ENCODE measurements around the gene TTF1.
A peak's percentile ranks its signal among the peaks of the same experiment; 100 is the strongest.
"Not testable (repeated sequence)": the region's sequence is repeated elsewhere in the genome, so short reads cannot be mapped to it uniquely, and the experiment has no call there.

TTF1 gene

DNA sequence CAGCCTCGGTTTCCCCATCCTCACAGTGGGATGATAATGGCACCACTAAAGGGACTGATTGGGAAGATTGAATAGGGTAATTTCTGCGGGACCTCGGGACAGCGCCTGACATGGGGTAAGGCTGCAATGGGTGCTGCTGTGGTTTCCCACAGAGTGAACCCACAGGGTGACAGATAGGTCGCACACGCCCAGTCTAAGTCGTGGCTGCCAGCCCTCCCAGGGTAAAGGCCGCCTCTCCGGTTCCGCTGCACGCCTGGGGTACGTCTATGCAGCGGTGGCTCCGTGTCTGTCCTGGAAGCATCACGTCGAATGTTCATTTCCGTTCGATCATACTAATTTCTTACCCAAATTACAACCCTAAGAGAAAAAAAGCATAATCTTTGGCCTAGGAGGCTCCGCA, 4.0 kb upstream of the TTF1 start:
- peak in 1 of 2 experiments; percentile 11 for DNase-seq

DNA sequence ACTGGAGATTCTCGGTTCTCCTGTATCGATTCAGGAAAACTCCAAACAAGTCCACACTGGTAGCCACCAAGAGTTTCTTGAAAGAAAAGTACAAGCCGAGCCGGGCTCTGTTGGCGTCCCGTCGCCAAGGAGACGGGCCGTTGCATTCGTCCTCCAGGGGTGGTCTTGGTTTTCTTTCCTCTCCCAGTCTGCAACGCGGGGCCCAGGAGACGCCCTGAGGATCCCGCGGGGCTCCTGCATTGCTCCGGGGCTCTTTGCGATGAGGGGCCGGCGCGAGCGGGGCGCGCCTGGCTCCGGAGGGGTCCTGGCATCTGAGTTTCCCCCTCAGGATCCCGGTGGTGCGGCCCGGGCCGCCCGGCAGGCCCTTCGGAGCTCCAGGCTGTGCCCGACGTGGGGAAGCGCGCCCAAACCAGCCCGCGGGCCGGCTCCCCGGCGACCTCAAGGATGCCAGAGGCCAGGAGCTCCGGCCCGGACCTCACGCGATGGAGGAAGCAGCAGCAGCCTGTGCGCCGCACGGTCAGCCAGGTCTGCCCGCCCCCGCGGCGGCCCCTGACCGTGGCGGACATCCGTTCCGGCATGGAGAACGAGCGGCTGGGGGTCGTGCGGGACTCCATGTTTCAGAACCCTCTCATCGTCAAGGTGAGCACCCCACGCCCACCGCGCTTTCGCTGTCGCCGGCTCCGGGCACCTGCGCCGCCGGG, 3.3 kb upstream of the TTF1 start, which contains the start of gene CFAP77:
CFAP77 (plus strand) TSS at position 384 of the 701 bp plus-strand sequence; CDS start at position 445, 61 bp downstream.
- peak; percentile 31 to 45 for DNase-seq

DNA sequence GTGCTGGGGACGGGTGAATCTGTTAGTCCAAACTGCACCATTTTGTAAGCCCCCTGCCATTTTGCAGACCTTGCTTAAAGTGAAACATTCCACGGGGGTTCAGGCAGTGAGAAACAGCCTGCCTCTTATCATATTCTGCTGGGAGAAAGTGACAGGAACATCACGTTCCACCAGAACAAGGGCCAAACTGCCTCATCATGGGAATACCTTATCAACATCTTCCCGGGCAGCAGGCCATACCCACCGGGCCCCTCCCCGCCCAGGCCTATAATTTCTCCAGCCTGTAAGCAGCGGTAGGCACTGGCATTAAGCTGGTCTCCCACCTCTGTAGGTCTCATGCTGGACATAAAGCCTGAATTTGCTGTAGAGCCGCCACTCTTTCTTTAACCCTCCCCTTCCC, 1.9 kb upstream of the TTF1 start:
- DNase-seq, result no peak

DNA sequence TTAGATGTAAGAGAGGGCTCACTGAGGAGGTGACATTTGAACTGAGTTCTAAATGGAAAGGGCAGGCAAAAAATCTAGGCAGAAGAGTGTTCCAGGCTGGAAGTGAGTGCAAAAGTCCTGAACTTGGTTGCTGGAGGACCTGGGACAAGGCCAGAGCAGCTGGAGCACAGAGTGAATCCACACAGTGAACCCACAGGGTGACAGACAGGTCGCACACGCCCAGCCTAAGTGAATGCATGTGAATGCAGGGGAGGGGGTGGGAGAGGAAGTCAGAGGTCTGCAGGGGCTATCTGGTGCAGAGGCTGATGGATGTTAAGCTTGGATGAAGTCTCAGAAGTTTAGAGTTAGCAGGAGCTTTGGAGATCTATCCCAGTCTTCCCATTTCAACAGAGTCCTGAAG, 556 bp upstream of the TTF1 start:
- no peak for DNase-seq

DNA sequence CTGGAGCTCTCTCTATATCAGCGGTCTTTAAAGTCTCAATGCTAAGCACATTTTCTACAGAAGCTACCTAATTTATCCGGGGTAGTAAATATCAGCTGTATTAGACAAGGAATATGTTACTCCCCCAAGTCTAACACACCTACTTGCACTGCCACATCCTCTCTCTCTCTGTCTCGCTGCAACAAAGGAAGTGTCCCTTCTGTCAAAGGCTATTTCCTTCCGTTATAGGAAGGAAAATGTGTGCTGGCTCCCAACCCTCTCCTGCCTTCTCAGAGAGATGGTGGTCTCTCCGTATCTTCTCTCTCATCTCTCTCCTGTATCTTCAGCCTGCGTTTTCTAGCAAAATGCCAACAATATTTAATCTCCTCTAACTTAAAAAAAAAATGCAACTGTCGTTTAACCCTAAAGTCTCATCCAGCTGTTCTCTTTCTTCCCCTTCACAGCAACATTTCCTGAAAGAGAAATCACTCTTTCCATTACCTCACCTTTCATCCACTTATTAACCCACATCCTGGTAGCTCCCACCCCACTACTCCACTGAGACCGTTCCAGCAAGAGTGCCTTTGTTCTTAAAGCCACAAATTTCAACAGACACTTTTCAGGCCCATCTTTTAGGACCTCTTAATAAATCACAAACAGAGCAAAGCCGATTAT, 2.3 kb downstream of the TTF1 start:
- peak in 1 of 2 experiments; percentile 22 for DNase-seq

DNA sequence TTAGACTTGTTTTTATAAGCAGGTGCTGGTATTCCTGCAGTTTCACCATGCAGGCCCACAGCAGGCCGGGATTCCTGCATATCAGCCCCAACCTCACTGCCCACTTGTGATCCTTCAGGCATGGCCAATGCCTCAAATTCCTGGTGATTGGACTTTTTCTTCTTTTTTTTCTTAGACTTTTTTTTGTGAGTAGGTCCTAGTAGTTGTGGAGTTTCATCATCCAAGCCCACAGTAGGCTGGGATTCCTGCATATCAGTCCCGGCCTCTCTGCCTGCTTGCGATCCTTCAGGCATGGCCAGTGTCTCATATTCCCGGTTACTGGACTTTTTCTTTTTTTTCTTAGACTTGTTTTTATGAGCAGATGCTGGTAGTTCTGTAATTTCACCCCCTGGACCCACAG, 4.8 kb downstream of the TTF1 start:
- DNase-seq, result no peak

DNA sequence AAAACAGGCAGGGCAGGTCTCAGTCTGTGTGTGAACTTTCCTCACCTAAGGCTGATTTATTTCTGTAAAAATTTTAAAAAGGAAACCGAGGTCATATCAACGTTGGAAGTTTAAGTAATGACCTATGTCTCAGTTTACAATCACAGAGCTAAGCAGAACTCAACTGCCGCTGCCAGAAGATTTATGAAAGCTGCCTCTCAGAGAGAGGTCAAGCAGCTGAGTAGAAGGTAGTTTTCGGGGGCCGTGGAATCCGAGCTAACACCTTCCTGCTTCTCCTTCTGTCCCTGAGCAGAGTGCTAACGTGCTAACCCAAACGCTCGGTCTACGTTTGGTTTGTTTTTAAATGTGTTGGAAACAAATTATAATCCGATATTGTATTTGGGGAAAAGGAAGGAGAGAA, 11.1 kb downstream of the TTF1 start:
- DNase-seq, result no peak

DNA sequence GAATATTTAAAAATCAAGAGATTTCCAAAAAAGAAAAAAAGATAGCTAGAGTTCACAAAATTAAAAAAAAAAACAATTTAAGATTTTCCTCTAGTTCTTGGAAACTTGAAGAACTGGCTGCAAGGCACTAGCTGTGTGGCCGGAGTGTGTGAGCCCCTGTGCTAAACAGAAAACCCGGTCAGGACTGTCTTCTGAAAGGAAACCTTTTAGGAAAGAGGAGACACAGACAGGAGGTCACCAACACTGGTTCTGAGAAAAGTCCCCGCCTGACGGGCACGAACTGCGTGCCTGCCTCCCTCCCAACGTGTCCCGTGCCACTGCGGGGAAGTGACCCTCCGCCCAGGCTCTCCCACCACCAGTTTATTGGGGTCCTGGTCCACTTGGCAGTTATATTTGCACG, 15.2 kb downstream of the TTF1 start:
- DNase-seq, result no peak

DNA sequence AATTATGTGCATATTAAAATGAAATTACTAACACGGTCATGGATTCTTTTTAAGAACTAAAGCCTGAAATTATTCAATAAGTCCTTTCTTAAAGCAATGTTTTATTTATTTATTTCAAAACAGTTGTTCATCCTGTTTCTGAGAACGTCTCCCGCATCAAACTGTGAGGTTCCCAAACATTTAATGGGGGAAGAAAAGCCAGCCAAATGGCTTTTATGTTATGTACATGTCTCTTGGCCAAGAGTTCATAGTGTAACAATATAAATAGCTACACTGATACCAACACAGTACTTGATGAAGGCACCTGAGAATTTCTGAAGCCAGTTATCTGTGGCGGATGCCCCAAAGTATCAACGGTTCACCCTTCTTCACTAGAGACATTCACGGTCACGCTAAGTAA, 15.7 kb downstream of the TTF1 start:
- no peak for DNase-seq

DNA sequence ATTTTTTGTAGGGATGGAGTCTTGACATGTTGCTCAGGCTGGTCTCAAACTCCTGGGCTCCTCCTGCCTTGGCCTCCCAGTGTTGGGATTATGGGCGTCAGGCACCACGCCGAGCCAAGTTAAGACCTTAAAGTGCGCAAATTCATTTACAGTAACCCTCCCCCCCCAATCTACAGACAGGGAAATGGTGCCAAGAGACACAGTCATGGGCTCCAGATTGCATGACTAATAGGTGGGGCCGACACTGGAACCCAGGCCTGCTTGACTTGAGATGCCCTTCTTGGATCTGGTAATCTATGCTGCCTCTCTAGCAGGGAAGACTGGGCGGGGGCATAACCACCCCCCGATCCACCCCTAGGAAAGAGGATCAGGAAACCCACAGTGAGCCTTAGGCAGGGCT, 19.5 kb downstream of the TTF1 start:
- no peak for DNase-seq

DNA sequence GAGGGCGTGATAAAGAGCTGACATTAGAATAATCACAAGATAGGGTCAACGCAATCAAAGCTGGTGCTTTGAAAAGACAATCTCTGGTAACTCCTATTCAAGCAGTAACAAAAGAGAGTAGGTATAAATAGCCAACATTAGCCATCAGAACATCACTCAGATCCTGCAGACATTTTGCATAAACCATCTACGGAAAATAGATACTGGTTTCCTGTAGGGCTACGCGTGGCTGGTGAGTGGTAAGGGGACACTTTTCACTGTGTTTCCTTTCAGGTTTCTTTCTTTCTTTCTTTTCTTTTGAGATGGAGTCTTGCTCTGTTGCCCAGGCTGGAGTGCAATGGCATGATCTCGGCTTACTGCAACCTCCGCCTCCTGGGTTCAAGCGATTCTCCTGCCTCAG, 22.3 kb downstream of the TTF1 start:
- no peak for DNase-seq

DNA sequence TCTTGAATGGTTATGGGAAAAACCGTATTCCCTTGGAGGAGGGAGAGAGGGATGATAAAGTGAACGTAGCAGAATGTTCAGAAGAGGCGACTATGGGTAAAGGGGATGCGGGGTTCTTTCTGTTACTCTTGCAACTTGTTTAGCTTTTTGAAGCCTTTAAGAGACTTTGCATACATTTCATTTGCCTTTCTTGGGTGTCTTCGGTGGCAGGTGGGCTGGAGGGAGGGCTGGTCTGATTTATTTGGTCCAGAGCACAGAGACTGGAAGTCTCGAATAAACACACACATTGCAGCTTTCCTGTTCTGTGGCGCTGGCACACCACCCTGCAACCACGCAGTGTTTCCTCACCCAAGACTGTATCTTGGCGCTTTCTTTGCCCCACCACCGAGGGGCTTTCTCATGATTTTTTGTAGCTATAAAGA, 23.2 kb downstream of the TTF1 start:
- no peak for DNase-seq

DNA sequence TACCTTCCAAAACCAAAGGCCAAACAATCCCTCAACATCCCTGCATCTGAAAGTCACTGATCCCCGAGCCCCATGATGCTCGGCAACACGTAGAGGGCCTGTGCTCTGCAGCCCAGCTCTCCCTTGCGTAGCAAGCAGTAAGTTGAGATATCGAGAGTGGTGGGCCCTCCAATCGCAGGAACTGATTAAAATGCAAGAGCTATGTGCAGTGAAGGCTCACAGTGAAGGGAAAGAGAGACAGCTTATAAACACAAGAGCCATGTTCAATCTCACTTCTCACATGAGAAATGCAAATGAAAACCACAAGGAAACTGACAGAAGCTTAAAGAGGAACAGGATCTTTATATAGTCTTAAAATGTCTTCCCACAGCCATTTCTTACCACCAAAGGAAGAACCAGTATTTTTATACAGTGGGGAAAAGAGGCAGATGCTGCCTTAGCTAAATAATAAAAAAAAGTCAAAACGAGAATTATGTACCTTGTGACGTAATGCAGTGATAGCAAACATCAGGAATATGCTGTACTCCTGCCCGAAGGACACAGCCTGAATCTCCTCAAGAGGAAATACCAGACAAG, 24.6 kb downstream of the TTF1 start:
- DNase-seq, result no peak

DNA sequence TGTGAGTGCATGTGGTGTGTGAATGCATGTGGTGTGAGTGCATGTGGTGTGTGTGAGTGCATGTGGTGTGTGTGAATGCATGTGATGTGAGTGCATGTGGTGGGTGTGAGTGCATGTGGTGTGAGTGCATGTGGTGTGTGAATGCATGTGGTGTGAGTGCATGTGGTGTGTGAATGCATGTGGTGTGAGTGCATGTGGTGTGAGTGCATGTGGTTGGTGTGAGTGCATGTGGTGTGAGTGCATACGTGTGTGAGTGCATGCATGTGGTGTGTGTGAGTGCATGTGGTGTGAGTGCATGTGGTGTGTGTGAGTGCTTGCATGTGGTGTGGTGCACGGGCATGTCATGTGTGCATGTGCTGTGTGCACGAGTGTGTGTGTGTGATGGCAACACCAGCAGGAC, 28.2 kb downstream of the TTF1 start:
- DNase-seq, result not testable (repeated sequence)

DNA sequence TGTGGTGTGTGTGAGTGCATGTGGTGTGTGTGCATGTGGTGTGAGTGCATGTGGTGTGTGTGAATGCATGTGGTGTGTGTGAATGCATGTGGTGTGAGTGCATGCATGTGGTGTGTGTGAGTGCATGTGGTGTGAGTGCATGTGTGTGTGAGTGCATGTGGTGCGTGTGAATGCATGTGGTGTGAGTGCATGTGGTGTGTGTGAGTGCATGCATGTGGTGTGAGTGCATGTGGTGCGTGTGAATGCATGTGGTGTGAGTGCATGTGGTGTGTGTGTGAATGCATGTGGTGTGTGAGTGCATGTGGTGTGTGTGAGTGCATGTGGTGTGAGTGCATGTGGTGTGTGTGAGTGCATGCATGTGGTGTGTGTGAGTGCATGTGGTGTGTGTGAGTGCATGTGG, 28.9 kb downstream of the TTF1 start:
- not testable (repeated sequence) for DNase-seq

DNA sequence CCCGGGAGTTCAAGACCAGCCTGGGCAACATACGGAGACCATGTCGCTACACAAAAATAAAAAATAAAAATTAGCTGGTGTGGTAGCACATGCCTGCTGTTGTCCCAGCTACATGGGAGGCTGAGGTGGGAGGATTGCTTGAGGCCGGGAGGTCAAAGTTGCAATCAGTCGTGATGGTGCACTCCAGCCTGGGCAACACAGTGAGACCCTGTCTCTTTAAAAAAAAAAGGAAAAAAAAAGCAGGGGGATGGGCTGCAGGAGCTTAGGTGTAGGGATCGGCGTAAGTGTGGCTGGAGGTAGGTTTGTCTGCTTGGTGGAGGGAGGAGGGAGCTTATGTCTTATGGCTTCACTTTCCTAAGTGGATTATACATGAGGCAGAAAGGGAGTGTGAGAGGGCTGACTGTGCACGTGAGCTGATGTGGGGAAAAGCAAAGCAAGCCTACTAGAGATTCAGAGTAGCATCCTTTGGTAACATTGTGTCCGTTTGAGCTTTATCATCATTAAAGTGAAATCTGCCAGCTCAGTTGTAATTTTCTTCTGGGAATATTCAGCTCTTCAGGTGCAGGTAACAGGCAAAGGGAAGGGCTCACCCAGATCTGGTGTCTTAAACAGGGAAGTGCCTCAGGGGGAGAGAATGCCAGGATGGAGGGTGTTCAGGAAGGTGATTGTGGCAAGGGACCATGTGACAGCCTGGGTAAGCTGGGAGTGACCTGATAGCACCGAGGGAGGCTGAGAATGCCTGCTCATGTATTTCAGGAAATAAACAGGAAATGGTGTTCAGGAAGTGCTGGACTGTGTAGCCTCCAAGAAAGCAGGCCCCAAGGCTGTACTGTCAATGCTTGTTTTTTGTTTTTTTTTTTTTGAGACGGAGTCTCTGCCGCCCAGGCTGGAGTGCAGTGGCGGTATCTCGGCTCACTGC, 34.2 kb downstream of the TTF1 start:
- no peak for DNase-seq

DNA sequence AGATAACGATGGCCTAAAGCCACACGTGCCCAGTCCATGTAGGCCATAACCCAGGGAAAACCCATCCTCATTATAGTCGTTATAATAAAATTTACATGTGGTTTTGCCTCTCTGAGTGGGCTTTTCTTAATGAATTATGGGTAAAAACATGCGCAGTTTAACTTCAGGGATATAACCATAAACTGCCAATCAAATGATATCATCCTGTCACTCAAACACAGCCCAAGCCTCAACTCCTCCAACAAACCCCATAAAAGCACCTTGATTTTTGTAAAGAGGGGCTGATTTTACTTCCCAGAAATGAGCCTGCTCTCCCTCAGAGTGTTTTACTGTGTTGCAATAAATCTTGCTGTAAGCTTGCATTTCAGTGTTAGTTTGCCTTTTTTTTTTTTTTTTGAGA, 36.0 kb downstream of the TTF1 start:
- no peak for DNase-seq

DNA sequence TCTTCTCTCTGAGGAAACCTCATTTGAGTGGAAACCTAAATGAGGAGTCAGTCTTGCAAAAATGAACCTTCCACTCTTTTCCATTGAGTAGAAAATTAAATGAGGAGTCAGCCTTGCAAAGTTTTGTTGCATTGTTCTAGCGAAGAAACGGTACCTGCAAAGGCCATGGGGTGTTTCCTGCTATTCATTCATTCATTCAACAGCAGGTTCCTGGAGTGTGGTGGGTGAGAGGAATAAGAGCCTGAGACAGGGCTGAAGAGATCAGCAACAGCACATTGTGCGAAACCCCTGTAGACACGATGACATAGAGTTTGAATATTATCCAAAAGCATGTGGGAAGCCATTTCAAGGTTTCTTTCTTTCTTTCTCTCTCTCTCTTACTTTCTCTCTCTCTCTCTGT, 37.2 kb downstream of the TTF1 start:
- no peak for DNase-seq

DNA sequence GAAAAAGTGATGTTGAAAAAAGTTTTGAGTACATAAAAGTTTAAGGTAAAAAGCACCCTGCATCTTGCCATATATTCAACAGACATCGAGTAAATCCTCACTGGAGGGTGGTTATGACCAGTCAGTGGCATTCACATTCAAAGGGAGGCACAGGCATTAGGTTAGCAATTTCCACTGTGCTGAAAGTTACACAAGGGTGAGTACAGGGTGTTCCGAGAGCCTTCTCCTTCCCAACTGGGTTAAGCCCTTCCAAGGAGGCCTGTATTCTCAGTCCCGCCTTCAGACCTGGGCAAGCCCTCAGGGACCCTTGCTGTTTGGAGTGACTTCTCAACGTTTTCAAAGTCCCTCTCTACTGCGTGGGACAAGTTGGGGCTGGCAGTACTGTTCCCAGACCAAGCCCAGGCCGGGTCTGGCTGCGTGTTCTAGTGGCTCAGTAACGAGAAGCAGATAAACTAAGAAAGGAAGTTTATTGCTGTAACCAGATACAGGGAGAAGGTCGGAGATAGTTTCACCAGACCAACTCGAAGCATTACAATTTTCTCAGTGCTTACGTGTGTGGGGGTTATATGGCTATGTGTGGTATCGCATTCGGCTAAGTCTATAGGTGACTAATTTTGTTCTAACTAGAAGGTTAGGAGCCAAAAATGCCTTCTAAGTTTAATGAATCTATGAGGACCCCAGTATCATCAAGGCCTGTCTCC, 38.9 kb downstream of the TTF1 start:
- no peak for DNase-seq

DNA sequence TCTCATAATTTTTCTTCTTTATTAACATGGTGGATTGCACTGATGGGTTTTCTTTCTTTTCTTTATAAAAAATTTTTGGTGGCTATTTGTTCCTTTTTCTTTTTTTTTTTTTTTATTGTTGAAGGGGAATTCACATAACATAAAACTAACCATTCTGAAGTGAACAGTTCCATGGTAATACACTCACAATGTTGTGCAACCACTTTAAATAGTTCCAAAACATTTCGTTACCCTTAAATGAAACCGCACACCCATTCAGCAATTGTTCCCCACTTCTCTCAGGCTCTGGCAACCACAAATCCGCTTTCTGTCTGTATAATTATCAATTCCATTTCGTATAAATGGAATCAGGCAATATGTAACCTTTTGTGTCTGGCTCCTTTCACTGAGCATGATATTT, 40.2 kb downstream of the TTF1 start:
- no peak for DNase-seq

DNA sequence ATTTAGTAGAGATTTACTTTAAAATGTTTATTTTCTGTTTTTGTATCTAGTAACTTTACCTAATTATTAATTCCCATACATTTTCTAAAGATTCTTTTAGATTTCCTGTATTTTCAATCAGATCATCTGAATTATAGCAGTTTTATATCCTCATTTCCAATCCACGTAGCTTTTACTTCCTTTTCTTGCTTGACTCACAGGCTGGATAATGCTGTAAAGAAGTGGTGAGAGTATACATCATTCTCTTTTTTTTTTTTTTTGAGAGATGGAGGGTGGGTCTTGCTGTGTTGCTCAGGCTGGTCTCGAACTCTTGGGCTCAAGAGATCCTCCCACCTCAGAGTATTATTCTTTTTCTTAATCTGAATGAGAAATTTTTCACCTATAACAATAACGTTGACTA, 40.7 kb downstream of the TTF1 start:
- DNase-seq, result no peak

DNA sequence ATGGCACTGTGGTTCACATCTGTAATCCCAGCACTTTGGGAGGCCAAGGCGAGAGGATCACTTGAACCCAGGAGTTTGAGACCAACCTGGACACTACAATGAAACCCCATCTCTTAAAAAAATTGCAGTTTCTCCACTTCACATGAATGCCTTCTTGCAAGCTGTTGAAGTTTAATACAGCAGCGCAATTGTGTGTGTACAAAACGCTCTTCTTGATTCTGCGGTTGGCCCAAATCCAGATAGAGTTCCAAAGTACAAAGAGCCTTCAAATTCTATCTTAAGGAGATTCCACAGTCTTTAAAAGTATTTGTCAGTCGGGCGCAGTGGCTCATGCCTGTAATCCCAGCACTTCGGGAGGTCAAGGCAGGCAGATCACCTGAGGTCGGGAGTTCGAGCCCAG, 42.6 kb downstream of the TTF1 start:
- no peak for DNase-seq

DNA sequence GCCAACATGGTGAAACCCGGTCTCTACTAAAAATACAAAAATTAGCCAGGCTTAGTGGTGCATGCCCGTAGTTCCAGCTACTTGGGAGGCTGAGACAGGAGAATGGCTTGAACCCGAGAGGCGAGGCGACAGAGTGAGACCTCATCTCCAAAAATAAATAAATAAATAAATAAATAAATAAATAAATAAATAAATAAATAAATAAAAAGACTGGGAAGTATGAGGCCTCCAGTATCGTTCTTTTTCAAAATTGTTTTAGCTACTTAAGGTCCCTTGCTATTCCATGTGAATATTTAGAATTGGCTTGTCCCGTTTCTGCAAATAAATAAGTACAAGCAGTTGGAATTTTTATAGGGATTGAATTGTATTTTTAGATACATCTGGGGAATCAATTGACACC, 48.9 kb downstream of the TTF1 start:
- DNase-seq, result no peak

Data from activated CD4-positive, alpha-beta T cell treated with anti-CD3 and anti-CD28 coated beads, Interleukin-2, amount 50 U/mL, for 48 hours (primary cell).